GM23338 (cell line): ENCODE data around the gene ELMO2. TPM values are rescaled to one million over a fixed set of nuclear protein-coding genes. Genes with fewer than 3 reads are reported as not detected.

Source experiments
- ATAC-seq: fragments of 200-7000 bp; cut with Tn5 transposase; 3 replicates; pipeline ENCODE4 v1.9.1; 2020
- DNase-seq: peaks from one replicate; pipeline ENCODE4 v3.0.0-alpha.2; 2015; ENCODE audit warnings: low spot score
- H2AFZ ChIP-seq: fragments of 200-600 bp; sonication (generic); 2 replicates; pipeline ENCODE4 v1.8.0; 2016; ENCODE audit warnings: antibody characterized with exemption, mild to moderate bottlenecking, moderate library complexity
- H3F3A ChIP-seq: fragments of 200-600 bp; sonication (generic); replicated peaks from 2 replicates; pipeline ENCODE4 v1.8.0; 2017; ENCODE audit warnings: antibody characterized with exemption, mixed run types, low read depth
- H3K27ac ChIP-seq: fragments of 200-600 bp; sonication (generic); 2 replicates; pipeline ENCODE4 v1.6.1; 2016; ENCODE audit warnings: low read depth
- H3K27me3 ChIP-seq: fragments of 200-600 bp; sonication (generic); 2 replicates; pipeline ENCODE4 v1.8.0; 2016; ENCODE audit warnings: mild to moderate bottlenecking, mixed run types, moderate library complexity; ENCODE audit not compliant: insufficient read depth
- H3K36me3 ChIP-seq: fragments of 200-600 bp; sonication (generic); 2 replicates; pipeline ENCODE4 v1.8.0; 2016; ENCODE audit warnings: mild to moderate bottlenecking; ENCODE audit not compliant: insufficient read depth
- H3K4me1 ChIP-seq: fragments of 200-600 bp; sonication (generic); 2 replicates; pipeline ENCODE4 v1.8.0; 2016; ENCODE audit warnings: mild to moderate bottlenecking, moderate library complexity; ENCODE audit not compliant: insufficient read depth
- H3K4me2 ChIP-seq: fragments of 200-600 bp; sonication (generic); 2 replicates; pipeline ENCODE4 v1.7.1; 2017; ENCODE audit warnings: mixed run types
- H3K4me3 ChIP-seq: fragments of 200-600 bp; sonication (generic); 2 replicates; pipeline ENCODE4 v1.6.1; 2016; ENCODE audit warnings: mixed run types
- H3K79me2 ChIP-seq: fragments of 200-600 bp; sonication (generic); replicated peaks from 2 replicates; pipeline ENCODE4 v1.8.0; 2017; ENCODE audit warnings: mild to moderate bottlenecking; ENCODE audit not compliant: insufficient read depth
- H3K9me2 ChIP-seq: fragments of 200-600 bp; sonication (generic); 2 replicates; pipeline ENCODE4 v1.8.0; 2017; ENCODE audit not compliant: insufficient read depth
- H4K20me1 ChIP-seq: fragments of 200-600 bp; sonication (generic); replicated peaks from 2 replicates; pipeline ENCODE4 v1.8.0; 2017; ENCODE audit warnings: mild to moderate bottlenecking; ENCODE audit not compliant: insufficient read depth
- H3K27ac Mint-ChIP-seq: 2 replicates; pipeline ENCODE4 v1.8.0; 2020; ENCODE audit warnings: inconsistent platforms, mild to moderate bottlenecking, moderate library complexity, mixed read lengths
- H3K27me3 Mint-ChIP-seq: 3 replicates; pipeline ENCODE4 v1.8.0; 2022; ENCODE audit warnings: low read depth, mild to moderate bottlenecking, moderate library complexity, mixed read lengths, inconsistent platforms; ENCODE audit not compliant: insufficient read depth, poor library complexity
- H3K36me3 Mint-ChIP-seq: 3 replicates; pipeline ENCODE4 v1.8.0; 2021; ENCODE audit warnings: low read depth, mild to moderate bottlenecking, inconsistent platforms, moderate library complexity, mixed read lengths
- H3K4me1 Mint-ChIP-seq: 3 replicates; pipeline ENCODE4 v1.8.0; 2020; ENCODE audit warnings: mild to moderate bottlenecking, inconsistent platforms, mixed read lengths
- H3K4me3 Mint-ChIP-seq: 3 replicates; pipeline ENCODE4 v1.8.0; 2021; ENCODE audit warnings: moderate library complexity, mild to moderate bottlenecking, inconsistent platforms, mixed read lengths
- H3K9me3 Mint-ChIP-seq: 3 replicates; pipeline ENCODE4 v1.8.0; 2020; ENCODE audit warnings: moderate library complexity, mild to moderate bottlenecking, inconsistent platforms, mixed read lengths
- CREB1 ChIP-seq: fragments of 250-450 bp; sonication (Bioruptor Pico); IDR thresholded peaks from 2 replicates; pipeline ENCODE4 v1.5.0; 2020; ENCODE audit warnings: low read depth, mild to moderate bottlenecking, moderate library complexity
- EZH2 ChIP-seq: fragments of 200-600 bp; sonication (generic); IDR thresholded peaks from one replicate; pipeline ENCODE4 v1.8.0; 2017; ENCODE audit warnings: antibody characterized with exemption, mild to moderate bottlenecking, low read depth; ENCODE audit not compliant: unreplicated experiment
- EZH2phosphoT487 ChIP-seq: fragments of 200-600 bp; sonication (generic); IDR thresholded peaks from one replicate; pipeline ENCODE4 v1.8.1; 2018; ENCODE audit warnings: antibody characterized with exemption; ENCODE audit not compliant: unreplicated experiment
- POLR2AphosphoS5 ChIP-seq: IDR thresholded peaks from 2 replicates; pipeline ENCODE4 v1.6.1; 2016; ENCODE audit warnings: antibody characterized with exemption, low read depth
- ZNF331 ChIP-seq: fragments of 250-450 bp; sonication (Bioruptor Pico); IDR thresholded peaks from 2 replicates; pipeline ENCODE4 v1.5.0; 2020; ENCODE audit warnings: low read depth, mild to moderate bottlenecking, moderate library complexity
- polyA plus RNA-seq: library from polyadenylated mRNA; unstranded; fragments of >200 nt; fragmentation: Nextera tagmentation; extraction: Ambion mirVana; gene quantifications from 2 replicates; pipeline ENCODE4 v1.2.1, GENCODE V29; 2016
- total RNA-seq: library from RNA; depleted of rRNA; stranded (reverse); fragments of >200 nt; shearing (Covaris generic); gene quantifications from 2 replicates; pipeline ENCODE4 v1.2.3, GENCODE V29; 2014
- TF ChIP-seq, protein P1 (sequence below): IDR thresholded peaks from one replicate; pipeline ENCODE4 v1.6.1; 2018; ENCODE audit warnings: antibody characterized with exemption; ENCODE audit not compliant: unreplicated experiment
- TF ChIP-seq, protein P2 (sequence below): IDR thresholded peaks from 2 replicates; pipeline ENCODE4 v1.6.1; 2016; ENCODE audit warnings: antibody characterized with exemption
- TF ChIP-seq, protein P3 (sequence below), 2 experiments: fragments of 200-600 bp in 1 of 2; sonication (generic) in 1 of 2; conservative IDR thresholded peaks; 2 replicates each; pipeline versions ENCODE4 v1.5.1 to v1.6.1; 2016 to 2017; ENCODE audit warnings: antibody characterized with exemption in 2 of 2, low read depth in 2 of 2, mild to moderate bottlenecking in 2 of 2, moderate library complexity in 1 of 2

The ELMO2 gene
- total and polyA plus RNA-seq, 2 experiments from 2014 or later = 15.1 to 44.1 TPM

DNA sequence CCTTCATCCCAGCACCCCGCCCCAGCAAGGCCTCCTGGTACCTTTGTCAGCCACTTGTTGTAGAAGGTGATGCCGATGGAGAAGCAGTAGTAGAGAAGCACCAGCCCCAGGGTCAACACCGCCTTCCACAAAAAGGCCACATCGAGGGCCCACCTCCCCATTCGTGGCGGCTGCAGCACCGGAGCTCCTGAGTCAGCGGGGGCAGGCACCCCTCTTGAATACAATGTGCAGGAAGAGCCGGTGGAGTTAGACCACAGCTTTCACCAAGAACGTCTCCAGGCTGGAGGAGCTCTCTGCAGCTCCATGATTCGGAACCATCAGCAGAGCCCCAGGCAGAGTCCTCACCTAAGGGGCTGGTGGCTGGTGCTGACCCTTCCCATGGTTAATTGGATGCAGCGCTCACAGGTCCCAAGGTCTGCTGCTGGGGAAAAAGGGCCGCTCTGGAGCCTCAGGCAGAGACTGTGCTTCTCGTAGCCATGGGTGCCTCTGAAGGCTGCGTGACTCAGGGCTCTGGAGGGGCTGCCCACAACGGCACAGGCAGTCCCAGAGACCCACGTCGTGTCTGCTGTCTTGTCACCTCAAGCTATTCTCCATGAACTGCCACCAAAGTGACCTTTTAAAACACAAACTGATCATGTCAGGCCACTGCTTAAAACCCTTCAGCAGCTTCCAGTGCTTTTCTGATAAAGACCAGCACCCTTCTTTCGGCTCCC lies 47.9 kb downstream of the ELMO2 start:
- no peak overlapping the region for H3K4me3 Mint-ChIP-seq
- Histone ChIP-seq H2AFZ (no peak overlapping the region), H3K27ac (no peak overlapping the region), H3F3A (0 out of 2 replicates have a peak, but pooled peaks cover 5% of the 10 kb centered on the region), H3K4me2 (no peak overlapping the region), H4K20me1 (peaks cover 12% of the 10 kb centered on the region), H3K27me3 (no peaks in the 10 kb centered on the region), H3K4me1 (peaks cover 5% of the 10 kb centered on the region), H3K36me3 (no peaks in the 10 kb centered on the region), H3K4me3 (no peak overlapping the region), H3K9me2 (no peaks in the 10 kb centered on the region), H3K79me2 (peaks cover 33% of the 10 kb centered on the region)
- H3K4me1 Mint-ChIP-seq = peaks cover 5% of the 10 kb centered on the region
- TF ChIP-seq ZNF331 (CRISPR knock-in tag) (no peak), POLR2AphosphoS5 (no peak), EZH2 (no peak)
- TF ChIP-seq, protein P1, sequence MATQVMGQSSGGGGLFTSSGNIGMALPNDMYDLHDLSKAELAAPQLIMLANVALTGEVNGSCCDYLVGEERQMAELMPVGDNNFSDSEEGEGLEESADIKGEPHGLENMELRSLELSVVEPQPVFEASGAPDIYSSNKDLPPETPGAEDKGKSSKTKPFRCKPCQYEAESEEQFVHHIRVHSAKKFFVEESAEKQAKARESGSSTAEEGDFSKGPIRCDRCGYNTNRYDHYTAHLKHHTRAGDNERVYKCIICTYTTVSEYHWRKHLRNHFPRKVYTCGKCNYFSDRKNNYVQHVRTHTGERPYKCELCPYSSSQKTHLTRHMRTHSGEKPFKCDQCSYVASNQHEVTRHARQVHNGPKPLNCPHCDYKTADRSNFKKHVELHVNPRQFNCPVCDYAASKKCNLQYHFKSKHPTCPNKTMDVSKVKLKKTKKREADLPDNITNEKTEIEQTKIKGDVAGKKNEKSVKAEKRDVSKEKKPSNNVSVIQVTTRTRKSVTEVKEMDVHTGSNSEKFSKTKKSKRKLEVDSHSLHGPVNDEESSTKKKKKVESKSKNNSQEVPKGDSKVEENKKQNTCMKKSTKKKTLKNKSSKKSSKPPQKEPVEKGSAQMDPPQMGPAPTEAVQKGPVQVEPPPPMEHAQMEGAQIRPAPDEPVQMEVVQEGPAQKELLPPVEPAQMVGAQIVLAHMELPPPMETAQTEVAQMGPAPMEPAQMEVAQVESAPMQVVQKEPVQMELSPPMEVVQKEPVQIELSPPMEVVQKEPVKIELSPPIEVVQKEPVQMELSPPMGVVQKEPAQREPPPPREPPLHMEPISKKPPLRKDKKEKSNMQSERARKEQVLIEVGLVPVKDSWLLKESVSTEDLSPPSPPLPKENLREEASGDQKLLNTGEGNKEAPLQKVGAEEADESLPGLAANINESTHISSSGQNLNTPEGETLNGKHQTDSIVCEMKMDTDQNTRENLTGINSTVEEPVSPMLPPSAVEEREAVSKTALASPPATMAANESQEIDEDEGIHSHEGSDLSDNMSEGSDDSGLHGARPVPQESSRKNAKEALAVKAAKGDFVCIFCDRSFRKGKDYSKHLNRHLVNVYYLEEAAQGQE = no peak
- TF ChIP-seq, protein P2, sequence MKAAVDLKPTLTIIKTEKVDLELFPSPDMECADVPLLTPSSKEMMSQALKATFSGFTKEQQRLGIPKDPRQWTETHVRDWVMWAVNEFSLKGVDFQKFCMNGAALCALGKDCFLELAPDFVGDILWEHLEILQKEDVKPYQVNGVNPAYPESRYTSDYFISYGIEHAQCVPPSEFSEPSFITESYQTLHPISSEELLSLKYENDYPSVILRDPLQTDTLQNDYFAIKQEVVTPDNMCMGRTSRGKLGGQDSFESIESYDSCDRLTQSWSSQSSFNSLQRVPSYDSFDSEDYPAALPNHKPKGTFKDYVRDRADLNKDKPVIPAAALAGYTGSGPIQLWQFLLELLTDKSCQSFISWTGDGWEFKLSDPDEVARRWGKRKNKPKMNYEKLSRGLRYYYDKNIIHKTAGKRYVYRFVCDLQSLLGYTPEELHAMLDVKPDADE = no peak
- TF ChIP-seq, protein P3, sequence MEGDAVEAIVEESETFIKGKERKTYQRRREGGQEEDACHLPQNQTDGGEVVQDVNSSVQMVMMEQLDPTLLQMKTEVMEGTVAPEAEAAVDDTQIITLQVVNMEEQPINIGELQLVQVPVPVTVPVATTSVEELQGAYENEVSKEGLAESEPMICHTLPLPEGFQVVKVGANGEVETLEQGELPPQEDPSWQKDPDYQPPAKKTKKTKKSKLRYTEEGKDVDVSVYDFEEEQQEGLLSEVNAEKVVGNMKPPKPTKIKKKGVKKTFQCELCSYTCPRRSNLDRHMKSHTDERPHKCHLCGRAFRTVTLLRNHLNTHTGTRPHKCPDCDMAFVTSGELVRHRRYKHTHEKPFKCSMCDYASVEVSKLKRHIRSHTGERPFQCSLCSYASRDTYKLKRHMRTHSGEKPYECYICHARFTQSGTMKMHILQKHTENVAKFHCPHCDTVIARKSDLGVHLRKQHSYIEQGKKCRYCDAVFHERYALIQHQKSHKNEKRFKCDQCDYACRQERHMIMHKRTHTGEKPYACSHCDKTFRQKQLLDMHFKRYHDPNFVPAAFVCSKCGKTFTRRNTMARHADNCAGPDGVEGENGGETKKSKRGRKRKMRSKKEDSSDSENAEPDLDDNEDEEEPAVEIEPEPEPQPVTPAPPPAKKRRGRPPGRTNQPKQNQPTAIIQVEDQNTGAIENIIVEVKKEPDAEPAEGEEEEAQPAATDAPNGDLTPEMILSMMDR (conservative IDR thresholded peaks at IDR 0.05; ENCODE audit: low read depth in 2 of 2) = no peak
- H3K27me3 Mint-ChIP-seq = peaks cover 12% of the 10 kb centered on the region
- ATAC-seq (no peak), DNase-seq (no peak)
- peaks cover 9% of the 10 kb centered on the region for H3K36me3 Mint-ChIP-seq
- H3K9me3 Mint-ChIP-seq = no peaks in the 10 kb centered on the region
- H3K27ac Mint-ChIP-seq = no peak overlapping the region

DNA sequence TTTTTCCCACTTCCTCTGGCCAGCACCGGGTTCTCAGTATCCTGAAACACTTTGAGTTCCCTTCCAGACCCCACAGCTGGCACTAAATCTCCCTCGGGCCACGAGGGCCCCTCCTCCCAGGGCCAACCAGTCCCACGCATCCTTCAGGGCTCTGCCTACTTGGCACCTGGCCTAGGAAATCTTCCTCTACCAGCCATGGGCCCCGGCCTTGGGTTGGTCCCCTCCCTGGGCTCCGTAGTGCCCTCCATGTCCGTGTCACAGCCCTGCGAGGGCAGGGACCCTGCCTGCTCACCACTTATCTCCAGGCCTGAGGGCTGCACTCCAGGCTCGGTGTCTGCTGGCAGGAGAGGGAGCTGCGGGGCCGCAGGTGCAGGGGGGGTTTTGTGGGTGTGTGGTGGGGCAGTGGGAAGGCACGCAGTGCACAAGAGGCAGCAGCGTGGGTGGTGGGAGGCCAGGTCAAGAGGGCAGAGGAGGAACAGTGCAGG lies 49.3 kb downstream of the ELMO2 start:
- H3K27me3 ChIP-seq = no peaks in the 10 kb centered on the region
- Mint-ChIP-seq H3K4me1 (no peaks in the 10 kb centered on the region; the same call in 2 of the 3 replicates), H3K9me3 (no peaks in the 10 kb centered on the region), H3K36me3 (peaks cover 10% of the 10 kb centered on the region), H3K27ac (no peak overlapping the region), H3K27me3 (peaks cover 15% of the 10 kb centered on the region), H3K4me3 (no peak overlapping the region)
- no peaks in the 10 kb centered on the region for H3F3A ChIP-seq
- ATAC-seq (no peak), DNase-seq (no peak)
- no peaks in the 10 kb centered on the region; the same call in 1 of the 2 replicates for H4K20me1 ChIP-seq
- no peaks in the 10 kb centered on the region for H3K4me1 ChIP-seq
- peaks cover 19% of the 10 kb centered on the region for H3K79me2 ChIP-seq
- H3K4me3 ChIP-seq = no peak overlapping the region
- H3K27ac ChIP-seq = no peak overlapping the region
- H3K4me2 ChIP-seq = no peak overlapping the region
- H3K9me2 ChIP-seq = no peaks in the 10 kb centered on the region
- H3K36me3 ChIP-seq = no peaks in the 10 kb centered on the region
- no peak overlapping the region for H2AFZ ChIP-seq
- TF ChIP-seq EZH2 (no peak), CREB1 (no peak), EZH2phosphoT487 (no peak)
- TF ChIP-seq, protein P2 = no peak
